ENCODE measurements around the gene CFAP97D1. TPM values are rescaled to one million over a fixed set of nuclear protein-coding genes. Genes with fewer than 3 reads are reported as not detected.
A peak's percentile ranks its signal among the peaks of the same experiment; 100 is the strongest.

CFAP97D1 gene
- total and polyA plus RNA-seq, 8 donors, result 0.06 to 0.11 (median 0.07) TPM; not detected in 4

DNA sequence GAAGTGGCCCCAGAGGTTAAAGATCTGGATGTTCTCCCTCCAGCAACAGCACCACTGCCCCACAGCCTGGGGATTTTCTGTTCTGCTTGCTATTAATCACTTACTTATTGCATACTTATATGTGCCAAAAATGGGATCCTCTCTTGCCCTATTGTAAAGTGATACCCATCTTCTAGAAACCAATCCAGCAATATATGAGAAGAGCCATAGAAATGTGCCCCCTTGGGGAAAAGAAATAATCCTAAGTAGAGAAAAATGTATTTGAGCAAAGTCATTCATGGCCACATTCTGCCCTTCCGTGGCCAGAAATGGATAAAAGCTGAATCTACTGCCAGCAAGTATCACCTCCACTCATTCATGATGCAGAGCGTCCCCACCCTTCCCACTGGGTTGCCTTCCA, 42.5 kb upstream of the CFAP97D1 start:
- Histone ChIP-seq H3K36me3 (no peaks in the 10 kb centered on the region), H3K4me1 (no peaks in the 10 kb centered on the region), H3K27ac (no peak overlapping the region), H3K27me3 (no peaks in the 10 kb centered on the region), H3K4me3 (no peak overlapping the region), H3K9me3 (no peaks in the 10 kb centered on the region)
- TF ChIP-seq, protein P1, sequence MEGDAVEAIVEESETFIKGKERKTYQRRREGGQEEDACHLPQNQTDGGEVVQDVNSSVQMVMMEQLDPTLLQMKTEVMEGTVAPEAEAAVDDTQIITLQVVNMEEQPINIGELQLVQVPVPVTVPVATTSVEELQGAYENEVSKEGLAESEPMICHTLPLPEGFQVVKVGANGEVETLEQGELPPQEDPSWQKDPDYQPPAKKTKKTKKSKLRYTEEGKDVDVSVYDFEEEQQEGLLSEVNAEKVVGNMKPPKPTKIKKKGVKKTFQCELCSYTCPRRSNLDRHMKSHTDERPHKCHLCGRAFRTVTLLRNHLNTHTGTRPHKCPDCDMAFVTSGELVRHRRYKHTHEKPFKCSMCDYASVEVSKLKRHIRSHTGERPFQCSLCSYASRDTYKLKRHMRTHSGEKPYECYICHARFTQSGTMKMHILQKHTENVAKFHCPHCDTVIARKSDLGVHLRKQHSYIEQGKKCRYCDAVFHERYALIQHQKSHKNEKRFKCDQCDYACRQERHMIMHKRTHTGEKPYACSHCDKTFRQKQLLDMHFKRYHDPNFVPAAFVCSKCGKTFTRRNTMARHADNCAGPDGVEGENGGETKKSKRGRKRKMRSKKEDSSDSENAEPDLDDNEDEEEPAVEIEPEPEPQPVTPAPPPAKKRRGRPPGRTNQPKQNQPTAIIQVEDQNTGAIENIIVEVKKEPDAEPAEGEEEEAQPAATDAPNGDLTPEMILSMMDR (IDR thresholded peaks at IDR 0.05), result no peak
- no peak for ATAC-seq
- DNase-seq, result no peak
- intact Hi-C loops (cut with DNase I), result no loop called here

DNA sequence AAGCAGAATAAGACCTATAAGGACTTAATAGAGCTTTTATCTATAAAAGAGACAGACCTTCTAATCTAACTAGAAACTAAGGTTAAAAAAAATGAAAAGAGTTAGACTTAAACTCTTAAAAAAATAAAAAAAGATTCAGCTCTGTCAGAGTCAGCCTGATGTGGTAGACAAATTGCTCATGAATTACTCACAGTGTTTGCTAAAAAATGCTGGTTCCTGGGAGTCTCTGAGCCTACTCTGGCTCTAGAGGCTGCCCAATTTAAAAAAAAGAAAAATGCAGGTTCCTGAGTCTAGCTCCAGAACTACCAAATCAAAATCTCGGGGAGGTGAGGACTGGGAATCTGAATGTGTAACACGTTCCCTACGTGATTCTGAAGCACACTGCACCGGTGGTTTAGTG, 39.7 kb upstream of the CFAP97D1 start:
- H3K4me3 ChIP-seq, result no peak overlapping the region
- TF ChIP-seq, protein P1 (IDR thresholded peaks at IDR 0.05), result no peak
- no peak overlapping the region for H3K27ac ChIP-seq
- H3K27me3 ChIP-seq, result peaks cover 0 to 11% of the 10 kb centered on the region in 2 donors
- intact Hi-C loops (cut with DNase I), result no loop called here
- DNase-seq (no peak), ATAC-seq (no peak)
- no peaks in the 10 kb centered on the region for H3K36me3 ChIP-seq
- no peaks in the 10 kb centered on the region for H3K4me1 ChIP-seq
- H3K9me3 ChIP-seq, result no peaks in the 10 kb centered on the region

DNA sequence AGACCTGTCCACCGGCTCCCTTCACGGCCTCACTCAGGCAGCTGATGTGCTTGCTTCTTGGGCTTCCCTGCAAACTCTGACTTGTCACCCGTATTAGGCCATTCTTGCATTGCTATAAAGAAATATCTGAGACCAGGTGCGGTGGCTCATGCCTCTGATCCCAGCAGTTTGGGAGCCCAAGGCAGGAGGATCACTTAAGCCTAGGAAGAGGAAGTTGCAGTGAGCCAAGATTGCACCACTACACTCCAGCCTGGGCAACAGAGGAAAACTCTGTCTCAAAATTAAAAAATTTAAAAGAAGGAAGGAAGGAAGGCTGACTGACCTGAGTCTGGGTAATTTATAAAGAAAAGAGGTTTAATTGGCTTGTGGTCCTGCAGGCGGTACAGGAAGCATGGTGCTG, 38.6 kb upstream of the CFAP97D1 start:
- Histone ChIP-seq H3K4me3 (no peak overlapping the region), H3K27me3 (peaks cover 0 to 19% of the 10 kb centered on the region in 2 donors), H3K4me1 (no peaks in the 10 kb centered on the region), H3K9me3 (no peaks in the 10 kb centered on the region), H3K36me3 (no peaks in the 10 kb centered on the region), H3K27ac (no peak overlapping the region)
- intact Hi-C loops (cut with DNase I), result no loop called here
- TF ChIP-seq, protein P1 (IDR thresholded peaks at IDR 0.05), result no peak
- DNase-seq (no peak), ATAC-seq (no peak)

DNA sequence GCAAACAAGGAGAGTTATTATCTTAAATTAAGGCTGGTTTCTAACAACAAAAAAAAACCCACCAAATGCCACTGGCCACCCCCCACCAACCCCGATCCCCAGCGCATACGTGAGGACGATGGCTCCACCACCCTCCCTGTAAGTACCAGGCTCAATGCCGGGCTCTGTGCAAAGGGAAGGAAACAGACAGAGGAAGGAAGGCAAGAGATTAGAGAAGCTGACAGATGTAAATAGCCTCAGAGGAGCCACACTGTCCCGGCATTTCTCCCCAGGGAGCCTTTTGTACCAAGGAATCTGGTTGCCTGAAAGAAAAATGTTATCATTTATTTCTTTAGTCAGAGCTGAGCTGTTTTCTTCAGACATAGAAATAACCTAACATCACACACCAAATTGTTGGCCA, 34.7 kb upstream of the CFAP97D1 start:
- Histone ChIP-seq H3K4me3 (no peak overlapping the region), H3K36me3 (no peaks in the 10 kb centered on the region), H3K27me3 (peaks cover 0 to 24% of the 10 kb centered on the region in 2 donors), H3K4me1 (no peaks in the 10 kb centered on the region), H3K9me3 (no peaks in the 10 kb centered on the region), H3K27ac (peak overlapping the region in 1 of 2 donors; percentile 29)
- DNase-seq, result no peak
- no peak for ATAC-seq
- intact Hi-C loops (cut with DNase I), result no loop called here
- TF ChIP-seq, protein P1 (IDR thresholded peaks at IDR 0.05), result no peak

DNA sequence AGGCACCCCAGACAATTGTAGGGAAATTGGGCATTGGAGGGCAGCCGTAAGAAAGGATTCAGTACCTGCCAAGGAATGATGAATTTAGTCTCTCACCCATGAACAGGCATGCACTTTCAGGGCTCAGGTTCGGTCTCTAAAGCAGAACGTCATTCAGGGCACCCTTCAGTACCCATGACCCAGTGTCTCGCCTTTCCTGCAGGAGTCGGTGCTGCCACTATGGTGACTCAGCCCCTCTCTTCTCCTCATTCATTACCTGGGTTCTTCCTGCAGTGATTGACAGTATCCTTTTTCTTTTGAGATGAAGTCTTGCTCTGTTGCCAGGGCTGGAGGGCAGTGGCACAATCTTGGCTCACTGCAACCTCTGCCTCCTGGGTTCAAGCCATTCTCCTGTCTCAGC, 30.1 kb upstream of the CFAP97D1 start:
- peaks cover 8 to 26% of the 10 kb centered on the region in 2 donors for H3K27me3 ChIP-seq
- DNase-seq (no peak), ATAC-seq (no peak)
- H3K27ac ChIP-seq, result no peak overlapping the region
- H3K36me3 ChIP-seq, result no peaks in the 10 kb centered on the region
- peaks cover 0 to 3% of the 10 kb centered on the region in 2 donors for H3K4me1 ChIP-seq
- no peaks in the 10 kb centered on the region for H3K9me3 ChIP-seq
- TF ChIP-seq, protein P1 (IDR thresholded peaks at IDR 0.05), result no peak
- intact Hi-C loops (cut with DNase I), result no loop called here
- no peak overlapping the region for H3K4me3 ChIP-seq
